Naive thymus-derived CD4-positive, alpha-beta T cell (primary cell): Measurements from ENCODE around the gene GPR142. TPM values are rescaled to one million over a fixed set of nuclear protein-coding genes. Genes with fewer than 3 reads are reported as not detected.

ENCODE experiments used
- ATAC-seq: fragments of 150-1000 bp; cut with Tn5 transposase; 2 replicates; pipeline ENCODE4 v1.10.0; 2021; ENCODE audit warnings: mild to moderate bottlenecking, moderate library complexity
- CTCF ChIA-PET: fragments of 350-600 bp; sonication (Branson Sonifier 250); formaldehyde crosslinking; loops from one replicate; lab custom pipeline; 2021; ENCODE audit warnings: antibody characterized with exemption; lab: Charles Lee
- POLR2A ChIA-PET: fragments of 350-600 bp; sonication (Branson Sonifier 250); formaldehyde crosslinking; loops from one replicate; lab custom pipeline; 2021; ENCODE audit warnings: antibody characterized with exemption, inconsistent platforms; lab: Charles Lee
- DNase-seq, 9 donors: peaks; one replicate each; pipeline versions ENCODE4 v3.0.0 to v3.0.0-alpha.2; 2020 to 2022; ENCODE audit warnings: mixed read lengths in 1 of 9
- H3K27ac ChIP-seq: one replicate; pipeline ENCODE4 v1.7.0; 2013; ENCODE audit warnings: mild to moderate bottlenecking, low read depth, low read length, moderate library complexity
- H3K27me3 ChIP-seq, 2 donors: one replicate each; pipeline ENCODE4 v1.7.0; 2013; ENCODE audit warnings: low read length in 2 of 2, mild to moderate bottlenecking in 2 of 2, moderate library complexity in 2 of 2; ENCODE audit not compliant: control insufficient read depth in 2 of 2, insufficient read depth in 2 of 2
- H3K36me3 ChIP-seq, 3 experiments: 1 replicate in 2 of 3; 2 replicates in 1 of 3; pipeline ENCODE4 v1.7.0; 2013; ENCODE audit warnings: low read length in 3 of 3, mild to moderate bottlenecking in 3 of 3, moderate library complexity in 1 of 3; ENCODE audit not compliant: insufficient read depth in 3 of 3, control insufficient read depth in 2 of 3
- H3K4me1 ChIP-seq, 2 donors: one replicate each; pipeline ENCODE4 v1.7.0; 2013; ENCODE audit warnings: low read length in 2 of 2, mild to moderate bottlenecking in 2 of 2, moderate library complexity in 1 of 2; ENCODE audit not compliant: control insufficient read depth in 2 of 2, insufficient read depth in 2 of 2
- H3K4me3 ChIP-seq: 2 replicates; pipeline ENCODE4 v1.7.0; 2013; ENCODE audit warnings: mild to moderate bottlenecking, low read length
- H3K9me3 ChIP-seq, 3 experiments: 1 replicate in 2 of 3; 2 replicates in 1 of 3; pipeline ENCODE4 v1.7.0; 2013; ENCODE audit warnings: low read length in 3 of 3; ENCODE audit not compliant: control insufficient read depth in 2 of 3
- H3K27ac Mint-ChIP-seq, 9 donors: one replicate each; pipeline ENCODE4 v1.8.0; 2020 to 2022; ENCODE audit warnings: mixed read lengths in 9 of 9, mild to moderate bottlenecking in 8 of 9, moderate library complexity in 5 of 9, inconsistent platforms in 2 of 9
- H3K27me3 Mint-ChIP-seq, 5 donors: one replicate each; pipeline ENCODE4 v1.8.0; 2021 to 2022; ENCODE audit warnings: mixed read lengths in 5 of 5, mild to moderate bottlenecking in 1 of 5
- H3K36me3 Mint-ChIP-seq, 5 donors: one replicate each; pipeline ENCODE4 v1.8.0; 2020 to 2022; ENCODE audit warnings: mixed read lengths in 5 of 5, mild to moderate bottlenecking in 3 of 5, inconsistent platforms in 1 of 5
- H3K4me1 Mint-ChIP-seq, 7 donors: one replicate each; pipeline ENCODE4 v1.8.0; 2020 to 2022; ENCODE audit warnings: mixed read lengths in 7 of 7, mild to moderate bottlenecking in 3 of 7, inconsistent platforms in 1 of 7
- H3K4me3 Mint-ChIP-seq, 10 donors: one replicate each; pipeline ENCODE4 v1.8.0; 2020 to 2022; ENCODE audit warnings: mild to moderate bottlenecking in 10 of 10, mixed read lengths in 10 of 10, moderate library complexity in 6 of 10, inconsistent platforms in 2 of 10
- H3K9me3 Mint-ChIP-seq, 11 donors: one replicate each; pipeline ENCODE4 v1.8.0; 2020 to 2022; ENCODE audit warnings: mixed read lengths in 11 of 11, mild to moderate bottlenecking in 4 of 11, inconsistent platforms in 1 of 11, moderate library complexity in 1 of 11
- intact Hi-C, 2 donors: fragments of 100-400 bp; cut with micrococcal nuclease; formaldehyde crosslinking; loops; one replicate each; pipeline ENCODE4 v1.15.1; 2023
- polyA plus RNA-seq, 2 donors: library from polyadenylated mRNA; unstranded; fragments of 300-500 nt; fragmentation: Illumina TruSeq; gene quantifications; one replicate each; pipeline ENCODE4 v1.2.3, GENCODE V29; 2021
- total RNA-seq, 6 experiments: library from RNA in 5 of 6; stranded (reverse) in 5 of 6; gene quantifications; 1 replicate in 5 of 6; 2 replicates in 1 of 6; pipeline ENCODE4 v1.2.3 and lab custom pipeline; 2021 to 2026

GPR142 gene
- total and polyA plus RNA-seq, 7 experiments from 2014 or later = not detected

DNA sequence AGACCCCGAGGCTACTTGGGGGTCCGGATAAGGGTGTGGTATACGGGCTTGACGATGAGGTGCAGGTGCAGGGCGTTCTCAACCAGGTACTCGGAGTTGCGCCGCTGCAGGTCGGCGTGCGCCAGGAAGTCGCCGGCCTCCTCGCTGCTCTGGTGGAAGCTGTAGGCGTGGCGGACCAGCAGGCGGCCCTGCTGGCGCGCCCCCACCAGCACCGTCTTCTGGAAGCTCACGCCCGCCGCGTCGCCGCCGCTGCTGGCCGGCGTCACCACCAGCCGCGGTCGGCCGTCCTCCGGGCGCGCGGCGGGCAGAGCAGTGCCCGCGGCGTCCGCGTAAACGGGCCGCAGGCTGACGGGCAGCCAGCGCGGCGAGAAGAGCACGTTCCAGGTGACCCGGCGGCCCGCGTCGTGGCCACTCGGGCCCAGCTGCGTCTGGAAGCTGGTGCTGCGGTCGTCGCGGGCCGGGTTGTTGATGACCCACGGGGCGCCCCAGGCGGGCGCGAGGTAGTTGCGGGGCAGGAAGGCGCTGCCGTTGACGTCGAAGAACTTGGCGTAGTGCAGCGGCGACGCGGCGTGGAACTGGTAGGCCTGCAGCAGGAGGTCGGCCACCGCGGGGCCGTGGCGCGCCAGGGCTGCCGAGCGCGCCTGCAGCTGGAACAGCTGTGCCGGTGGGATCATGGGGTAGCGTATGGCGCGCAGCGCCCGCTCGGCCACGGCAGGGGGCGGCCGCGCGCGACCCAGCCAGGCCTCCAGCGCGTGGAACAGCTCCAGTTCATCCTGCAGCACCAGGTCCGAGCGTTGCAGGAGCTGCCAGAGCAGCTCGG lies 10.4 kb upstream of the GPR142 start:
- H3K4me3 Mint-ChIP-seq = peak overlapping the region in 2 of 10 donors; percentile 32 to 56
- POLR2A ChIA-PET = no interaction called here

DNA sequence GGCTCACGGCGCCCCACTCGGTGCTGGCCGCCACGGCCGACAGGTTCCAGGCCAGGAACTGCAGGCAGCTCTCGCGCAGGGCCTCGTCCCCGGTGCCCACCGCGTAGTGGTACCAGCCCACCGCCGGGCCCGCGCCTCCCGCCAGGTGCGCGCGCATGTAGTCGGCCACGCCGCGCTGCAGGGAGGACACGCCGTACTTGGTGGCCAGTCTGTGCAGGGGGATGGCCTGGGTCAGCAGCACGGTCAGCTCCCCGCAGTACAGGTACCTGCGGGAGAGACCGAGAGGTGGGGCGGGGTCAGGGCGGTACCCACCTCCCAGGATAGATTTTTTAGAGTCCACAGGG lies 9.9 kb upstream of the GPR142 start:
- ChIA-PET POLR2A (no interaction called here), CTCF (interaction anchor here (1.0 kb wide), 1 partner anchor 103 kb away, joined by 4 read pairs; no protein-coding TSS in a partner anchor)
- H3K4me3 ChIP-seq = no peak overlapping the region
- no peaks in the 10 kb centered on the region for H3K9me3 Mint-ChIP-seq
- DNase-seq (no peak), ATAC-seq (no peak)
- H3K4me1 Mint-ChIP-seq = peaks cover 0 to 14% (median 11%) of the 10 kb centered on the region in 7 donors
- no peaks in the 10 kb centered on the region for H3K36me3 Mint-ChIP-seq
- H3K4me1 ChIP-seq = no peaks in the 10 kb centered on the region
- H3K9me3 ChIP-seq = no peaks in the 10 kb centered on the region
- intact Hi-C loops = no loop called here
- peak overlapping the region in 5 of 10 donors; percentile 5 to 70 (median 58) for H3K4me3 Mint-ChIP-seq
- H3K36me3 ChIP-seq = no peaks in the 10 kb centered on the region
- H3K27me3 ChIP-seq = peaks cover 0 to 13% of the 10 kb centered on the region in 2 donors
- no peak overlapping the region for H3K27ac Mint-ChIP-seq
- peaks cover 45 to 60% (median 56%) of the 10 kb centered on the region in 5 donors for H3K27me3 Mint-ChIP-seq
- no peak overlapping the region for H3K27ac ChIP-seq

More for the DNA sequence above, 10.4 kb upstream of the GPR142 start:
- CTCF ChIA-PET = interaction anchor here (1.0 kb wide), 2 partner anchors 12 to 103 kb away, joined by 3 to 4 read pairs; no protein-coding TSS in a partner anchor
- Histone ChIP-seq H3K36me3 (no peaks in the 10 kb centered on the region), H3K4me1 (no peaks in the 10 kb centered on the region), H3K27ac (no peak overlapping the region), H3K27me3 (peaks cover 0 to 13% of the 10 kb centered on the region in 2 donors), H3K4me3 (no peak overlapping the region), H3K9me3 (no peaks in the 10 kb centered on the region)
- Mint-ChIP-seq H3K36me3 (no peaks in the 10 kb centered on the region), H3K9me3 (no peaks in the 10 kb centered on the region), H3K4me1 (peaks cover 0 to 14% (median 11%) of the 10 kb centered on the region in 7 donors), H3K27ac (no peak overlapping the region), H3K27me3 (peaks cover 45 to 64% (median 57%) of the 10 kb centered on the region in 5 donors)
- intact Hi-C loops = no loop called here
- no peak for DNase-seq
- peak; percentile 18 for ATAC-seq

DNA sequence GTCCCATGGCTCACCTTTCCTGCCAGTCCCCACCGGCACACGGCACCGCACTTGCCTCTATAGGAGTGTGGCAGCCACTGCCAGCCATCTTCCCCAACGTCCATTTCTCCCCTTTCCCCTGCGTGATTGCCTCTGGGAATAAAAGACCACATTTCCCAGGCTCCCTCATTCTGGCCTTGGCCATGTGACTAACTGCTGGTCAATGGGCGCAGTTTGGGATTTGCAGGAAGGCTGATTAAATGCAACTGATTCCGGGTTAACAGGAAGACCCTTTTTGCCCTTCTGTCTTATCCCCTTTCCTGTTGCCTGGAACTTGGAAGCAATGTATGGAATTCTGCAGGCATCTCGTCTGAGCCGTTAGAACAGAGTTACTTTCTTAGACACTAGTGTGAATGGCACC lies 8.6 kb upstream of the GPR142 start:
- Histone ChIP-seq H3K27me3 (peaks cover 0 to 13% of the 10 kb centered on the region in 2 donors), H3K27ac (no peak overlapping the region), H3K9me3 (no peaks in the 10 kb centered on the region), H3K4me3 (no peak overlapping the region), H3K4me1 (no peaks in the 10 kb centered on the region), H3K36me3 (no peaks in the 10 kb centered on the region)
- Mint-ChIP-seq H3K9me3 (no peaks in the 10 kb centered on the region), H3K27ac (peak overlapping the region in 1 of 9 donors; percentile 16), H3K4me1 (peaks cover 0 to 12% (median 9%) of the 10 kb centered on the region in 7 donors), H3K27me3 (peaks cover 33 to 47% (median 44%) of the 10 kb centered on the region in 5 donors), H3K36me3 (no peaks in the 10 kb centered on the region), H3K4me3 (peak overlapping the region in 3 of 10 donors; percentile 27 to 53 (median 36))
- ATAC-seq (no peak), DNase-seq (no peak)
- POLR2A ChIA-PET = no interaction called here
- intact Hi-C loops = no loop called here
- CTCF ChIA-PET = interaction anchor here (1.3 kb wide), 1 partner anchor 10 kb away, joined by 5 read pairs; no protein-coding TSS in a partner anchor

DNA sequence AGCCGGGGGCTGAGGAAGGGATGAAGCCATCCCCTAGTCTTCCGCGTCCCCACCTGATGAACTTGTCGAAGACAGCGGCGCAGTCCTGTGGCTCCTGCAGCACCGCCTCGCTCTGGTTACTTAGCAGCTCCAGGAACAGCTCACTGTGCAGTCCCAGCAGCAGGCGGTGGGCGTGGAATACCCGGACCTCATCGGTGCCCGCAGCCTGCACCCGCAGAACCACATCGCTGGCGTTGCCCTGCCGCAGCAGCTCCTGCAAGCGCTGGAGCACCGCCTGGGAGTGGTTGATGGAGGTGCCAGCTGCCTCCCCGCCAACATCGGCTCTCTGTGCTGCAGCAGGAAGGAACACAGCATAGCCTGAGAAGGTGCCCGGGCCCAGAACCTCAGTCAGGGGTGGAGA lies 7.4 kb upstream of the GPR142 start:
- H3K36me3 Mint-ChIP-seq = no peaks in the 10 kb centered on the region
- ChIA-PET CTCF (interaction anchor here (1.3 to 1.7 kb wide), 4 partner anchors 8 to 149 kb away, joined by 4 to 5 read pairs (median 5); partner anchors contain the start of gene TTYH2), POLR2A (no interaction called here)
- no peaks in the 10 kb centered on the region for H3K9me3 Mint-ChIP-seq
- no peak overlapping the region for H3K27ac Mint-ChIP-seq
- DNase-seq = no peak
- no peak overlapping the region for H3K27ac ChIP-seq
- peaks cover 23 to 36% (median 32%) of the 10 kb centered on the region in 5 donors for H3K27me3 Mint-ChIP-seq
- peaks cover 0 to 9% of the 10 kb centered on the region in 2 donors for H3K27me3 ChIP-seq
- no peaks in the 10 kb centered on the region for H3K4me1 ChIP-seq
- H3K36me3 ChIP-seq = no peaks in the 10 kb centered on the region
- H3K4me3 ChIP-seq = no peak overlapping the region
- intact Hi-C loops = loop anchor here in 1 of 2 donors (2.0 kb wide), 1 partner anchor 157 kb away; the partner anchor contains the start of gene RPL38
- H3K4me3 Mint-ChIP-seq = no peak overlapping the region
- H3K9me3 ChIP-seq = no peaks in the 10 kb centered on the region
- no peak for ATAC-seq
- peaks cover 0 to 11% (median 4%) of the 10 kb centered on the region in 7 donors for H3K4me1 Mint-ChIP-seq

DNA sequence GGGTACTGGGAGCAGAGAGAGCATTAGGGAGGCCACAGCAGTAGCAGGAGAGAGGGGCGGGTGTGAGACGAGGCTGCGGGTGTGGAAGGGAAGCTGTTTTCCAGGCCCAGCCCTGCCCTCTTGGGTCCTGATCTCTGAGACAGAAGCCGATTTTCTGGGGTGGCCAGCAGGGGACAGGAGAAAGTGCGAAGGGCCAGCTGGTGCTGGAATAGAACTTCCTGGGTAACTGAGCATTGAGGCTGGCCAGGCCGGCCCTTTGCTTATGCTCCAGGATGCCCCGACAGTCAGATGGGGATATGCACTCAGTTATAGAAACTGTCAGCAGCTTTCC lies 6.4 kb upstream of the GPR142 start:
- CTCF ChIA-PET = interaction anchor here (1.5 to 1.7 kb wide), 2 partner anchors 148 to 150 kb away, joined by 4 to 5 read pairs; partner anchors contain the start of gene TTYH2
- intact Hi-C loops = loop anchor here in 1 of 2 donors (1.0 to 2.0 kb wide), 3 partner anchors 60 to 158 kb away; partner anchors contain the start of gene RPL38

DNA sequence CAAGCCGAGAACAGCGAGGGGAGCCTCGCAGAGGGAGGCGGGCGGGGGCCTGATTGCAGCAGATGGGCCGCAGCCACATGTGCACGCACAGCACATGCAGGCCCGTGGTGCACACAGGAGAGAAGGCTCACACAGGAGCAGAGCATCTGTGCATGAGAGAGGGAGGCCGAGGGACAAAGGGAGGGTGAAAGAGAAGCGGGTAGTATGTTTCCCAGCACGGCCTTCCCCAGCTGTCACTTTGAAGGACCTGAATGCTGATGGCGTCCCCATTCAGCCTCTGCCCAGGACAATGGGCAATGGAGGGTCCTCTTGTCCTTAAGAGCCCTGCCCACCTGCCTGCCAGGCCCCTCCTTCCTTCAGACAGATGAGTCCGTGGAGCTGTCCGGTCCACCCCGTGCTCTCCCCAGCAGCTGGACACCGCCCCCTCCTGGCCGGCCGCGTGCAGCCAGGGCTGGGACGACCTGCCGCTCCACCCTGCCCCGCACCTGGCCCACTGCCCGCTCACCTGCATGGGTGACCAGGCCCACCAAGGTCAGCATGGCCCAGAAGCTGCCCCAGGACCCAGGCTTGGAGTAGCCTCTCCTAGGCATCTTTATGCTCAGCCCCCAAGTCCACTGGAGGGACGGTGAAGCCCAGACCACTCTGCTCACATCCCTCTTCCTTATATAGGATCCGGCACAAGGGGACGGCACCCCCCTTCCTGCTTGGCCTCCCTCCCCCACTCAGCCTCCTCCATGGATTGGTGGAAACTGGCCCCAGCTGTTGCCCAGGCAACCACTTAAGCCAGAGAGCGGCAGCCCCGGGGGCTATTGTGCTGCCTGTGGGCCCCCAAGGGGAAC lies 5.9 kb upstream of the GPR142 start, which contains the start of gene BTBD17:
BTBD17 (minus strand) TSS at position 639 of the 839 bp plus-strand sequence; CDS start at position 590, 49 bp downstream.
- ChIA-PET POLR2A (no interaction called here), CTCF (interaction anchor here (0.6 to 1.7 kb wide), 2 partner anchors 148 to 851 kb away, joined by 3 to 5 read pairs; partner anchors contain the start of gene TTYH2)
- Mint-ChIP-seq H3K27me3 (peaks cover 14 to 26% (median 22%) of the 10 kb centered on the region in 5 donors), H3K9me3 (no peaks in the 10 kb centered on the region), H3K4me1 (peaks cover 0 to 11% (median 4%) of the 10 kb centered on the region in 7 donors), H3K36me3 (no peaks in the 10 kb centered on the region), H3K4me3 (no peak within 1 kb of the TSS), H3K27ac (peak within 1 kb of the TSS in 1 of 9 donors; percentile 78)
- ATAC-seq (peak; percentile 63), DNase-seq (peak in 3 of 9 donors; percentile 18 to 56 (median 23))
- H3K36me3 ChIP-seq = no peaks in the 10 kb centered on the region
- no peaks in the 10 kb centered on the region for H3K4me1 ChIP-seq
- H3K4me3 ChIP-seq = no peak within 1 kb of the TSS
- H3K27ac ChIP-seq = no peak within 1 kb of the TSS
- H3K27me3 ChIP-seq = peaks cover 0 to under 1% of the 10 kb centered on the region in 2 donors
- H3K9me3 ChIP-seq = no peaks in the 10 kb centered on the region
- intact Hi-C loops = loop anchor here in 1 of 2 donors (1.0 to 2.0 kb wide), 3 partner anchors 60 to 159 kb away; partner anchors contain the start of gene RPL38

More for the DNA sequence above, 6.4 kb upstream of the GPR142 start:
- H3K4me3 ChIP-seq = no peak overlapping the region
- no peaks in the 10 kb centered on the region for H3K9me3 ChIP-seq
- peaks cover 19 to 29% (median 25%) of the 10 kb centered on the region in 5 donors for H3K27me3 Mint-ChIP-seq
- H3K4me1 Mint-ChIP-seq = peaks cover 0 to 11% (median 4%) of the 10 kb centered on the region in 7 donors
- no peak overlapping the region for H3K27ac ChIP-seq
- H3K4me3 Mint-ChIP-seq = no peak overlapping the region
- H3K9me3 Mint-ChIP-seq = no peaks in the 10 kb centered on the region
- no peaks in the 10 kb centered on the region for H3K4me1 ChIP-seq
- H3K36me3 ChIP-seq = no peaks in the 10 kb centered on the region
- H3K36me3 Mint-ChIP-seq = no peaks in the 10 kb centered on the region
- no peak for ATAC-seq
- H3K27me3 ChIP-seq = peaks cover 0 to 7% of the 10 kb centered on the region in 2 donors
- no peak overlapping the region for H3K27ac Mint-ChIP-seq
- no peak for DNase-seq
- POLR2A ChIA-PET = no interaction called here
